GM19240 (cell line): ENCODE measurements around the gene CDKL5.
"Not testable (repeated sequence)": the region's sequence is repeated elsewhere in the genome, so short reads cannot be mapped to it uniquely, and the experiment has no call there.

Experiments
- DNase-seq: peaks from one replicate; pipeline ENCODE4 v3.0.0; 2011; ENCODE audit warnings: low spot score; ENCODE audit not compliant: insufficient read length

The CDKL5 gene

GRCh38 chrX:18574591-18574990 lies 149.2 kb downstream of the CDKL5 start:
- no peak for DNase-seq

GRCh38 chrX:18575744-18576143 lies 150.3 kb downstream of the CDKL5 start:
- no peak for DNase-seq

- no peak for DNase-seq
These were observed 152.0 kb downstream of the CDKL5 start for GRCh38 chrX:18577400-18577799.

- DNase-seq, result no peak
These were observed 153.1 kb downstream of the CDKL5 start for GRCh38 chrX:18578546-18578945.

- DNase-seq, result no peak
These were observed 154.1 kb downstream of the CDKL5 start for GRCh38 chrX:18579495-18579894.

GRCh38 chrX:18582910-18583493 lies 157.6 kb downstream of the CDKL5 start:
- DNase-seq, result no peak

GRCh38 chrX:18589292-18589691 lies 163.9 kb downstream of the CDKL5 start:
- DNase-seq, result not testable (repeated sequence)

GRCh38 chrX:18591834-18592233 lies 166.4 kb downstream of the CDKL5 start:
- DNase-seq, result no peak

GRCh38 chrX:18594079-18594478 lies 168.7 kb downstream of the CDKL5 start:
- DNase-seq, result no peak

GRCh38 chrX:18596096-18596495 lies 170.7 kb downstream of the CDKL5 start:
- DNase-seq, result no peak

- DNase-seq, result no peak
These were observed 173.0 kb downstream of the CDKL5 start for GRCh38 chrX:18598413-18598812.

GRCh38 chrX:18607966-18608365 lies 182.6 kb downstream of the CDKL5 start:
- DNase-seq, result no peak

- DNase-seq, result no peak
These were observed 188.7 kb downstream of the CDKL5 start for GRCh38 chrX:18613930-18614639.

GRCh38 chrX:18616688-18617406 lies 191.4 kb downstream of the CDKL5 start:
- no peak for DNase-seq

- no peak for DNase-seq
These were observed 192.0 kb downstream of the CDKL5 start for GRCh38 chrX:18617407-18617750.

GRCh38 chrX:18619288-18619687 lies 193.9 kb downstream of the CDKL5 start:
- no peak for DNase-seq

GRCh38 chrX:18620349-18620748 lies 194.9 kb downstream of the CDKL5 start:
- DNase-seq, result no peak

GRCh38 chrX:18624599-18624998 lies 199.2 kb downstream of the CDKL5 start:
- no peak for DNase-seq

GRCh38 chrX:18630934-18631333 lies 205.5 kb downstream of the CDKL5 start:
- DNase-seq, result no peak

GRCh38 chrX:18638398-18638797 lies 213.0 kb downstream of the CDKL5 start:
- DNase-seq, result no peak

GRCh38 chrX:18639280-18639679 lies 213.9 kb downstream of the CDKL5 start:
- DNase-seq, result no peak

GRCh38 chrX:18640686-18641085 lies 215.3 kb downstream of the CDKL5 start:
- DNase-seq, result no peak

GRCh38 chrX:18643243-18643642 lies 217.8 kb downstream of the CDKL5 start:
- DNase-seq, result no peak
